ENCODE measurements around the gene CNTNAP2.
"Not testable (repeated sequence)": the region's sequence is repeated elsewhere in the genome, so short reads cannot be mapped to it uniquely, and the experiment has no call there.

- TF ChIP-seq CTCF, POLR2A (IDR thresholded peaks at IDR 0.05): not testable (repeated sequence)
These were observed 1621.1 kb downstream of the CNTNAP2 start for GRCh38 chr7:147737559-147738214.
